ENCODE results near the gene CD48. TPM values are rescaled to one million over a fixed set of nuclear protein-coding genes. Genes with fewer than 3 reads are reported as not detected.

CD48 gene
- total RNA-seq, 1 experiment from 2014 or later, result not detected

GRCh38 chr1:160727316-160727640, 15.7 kb upstream of the CD48 start:
- BruUV-seq (replicated peaks), result no TSS peak
- Histone ChIP-seq H3K27me3 (replicated peaks; ENCODE audit: insufficient read depth, low read depth, low read length, poor library complexity) (no peaks in the 10 kb centered on the region), H3K4me3 (ENCODE audit: low read depth, low read length, poor library complexity, severe bottlenecking) (no peak overlapping the region), H3K36me3 (ENCODE audit: insufficient read depth, low read length, poor library complexity, severe bottlenecking) (no peaks in the 10 kb centered on the region), H3K27ac (ENCODE audit: low read depth, low read length, poor library complexity, severe bottlenecking) (no peak overlapping the region), H3K4me1 (ENCODE audit: insufficient read depth, low read length, poor library complexity, severe bottlenecking) (no peaks in the 10 kb centered on the region), H3K9me3 (ENCODE audit: low read depth, low read length, poor library complexity, severe bottlenecking) (no peaks in the 10 kb centered on the region)
- TF ChIP-seq EZH2 (IDR thresholded peaks at IDR 0.05; ENCODE audit: borderline replicate concordance, low read depth, low read length, poor library complexity, severe bottlenecking) (no peak), CTCF (conservative IDR thresholded peaks at IDR 0.05; ENCODE audit: low read depth, low read length) (no peak)
- ChIA-PET CTCF (interaction anchor here (1.2 to 1.5 kb wide), 4 partner anchors 50 to 263 kb away, joined by 3 to 14 read pairs (median 4); partner anchors contain the start of gene ITLN2), POLR2A (ENCODE audit: low non-redundant PET) (no interaction called here)
- DNase-seq (ENCODE audit: low spot score), result no peak
- intact Hi-C loops (cut with micrococcal nuclease; ENCODE audit: unreplicated experiment), result loop anchor here (5.0 to 10.0 kb wide), 5 partner anchors 100 to 415 kb away; partner anchors contain the start of genes ITLN2 and KLHDC9

- H3K9me3 ChIP-seq (ENCODE audit: low read depth, low read length, poor library complexity, severe bottlenecking), result no peaks in the 10 kb centered on the region
- H3K4me1 ChIP-seq (ENCODE audit: insufficient read depth, low read length, poor library complexity, severe bottlenecking), result no peaks in the 10 kb centered on the region
- H3K27ac ChIP-seq (ENCODE audit: low read depth, low read length, poor library complexity, severe bottlenecking), result no peak overlapping the region
- ChIA-PET CTCF (interaction anchor here (1.2 to 1.5 kb wide), 4 partner anchors 51 to 264 kb away, joined by 3 to 14 read pairs (median 4); partner anchors contain the start of gene ITLN2), POLR2A (ENCODE audit: low non-redundant PET) (no interaction called here)
- no TSS peak for BruUV-seq (replicated peaks)
- no peaks in the 10 kb centered on the region for H3K27me3 ChIP-seq (replicated peaks; ENCODE audit: insufficient read depth, low read depth, low read length, poor library complexity)
- H3K4me3 ChIP-seq (ENCODE audit: low read depth, low read length, poor library complexity, severe bottlenecking), result no peak overlapping the region
- TF ChIP-seq EZH2 (IDR thresholded peaks at IDR 0.05; ENCODE audit: borderline replicate concordance, low read depth, low read length, poor library complexity, severe bottlenecking) (no peak), CTCF (conservative IDR thresholded peaks at IDR 0.05; ENCODE audit: low read depth, low read length) (peak; percentile 92)
- peak; percentile 84 for DNase-seq (ENCODE audit: low spot score)
- H3K36me3 ChIP-seq (ENCODE audit: insufficient read depth, low read length, poor library complexity, severe bottlenecking), result no peaks in the 10 kb centered on the region
- intact Hi-C loops (cut with micrococcal nuclease; ENCODE audit: unreplicated experiment), result loop anchor here (5.0 to 10.0 kb wide), 5 partner anchors 101 to 416 kb away; partner anchors contain the start of genes ITLN2 and KLHDC9
Observed at GRCh38 chr1:160726498-160727315, 15.1 kb upstream of the CD48 start.

- no peak for TF ChIP-seq EZH2 (IDR thresholded peaks at IDR 0.05; ENCODE audit: borderline replicate concordance, low read depth, low read length, poor library complexity, severe bottlenecking)
- TF ChIP-seq CTCF (conservative IDR thresholded peaks at IDR 0.05; ENCODE audit: low read depth, low read length), result no peak
- no peaks in the 10 kb centered on the region for H3K9me3 ChIP-seq (ENCODE audit: low read depth, low read length, poor library complexity, severe bottlenecking)
- H3K36me3 ChIP-seq (ENCODE audit: insufficient read depth, low read length, poor library complexity, severe bottlenecking), result no peaks in the 10 kb centered on the region
- BruUV-seq (replicated peaks), result no TSS peak
- no peak for DNase-seq (ENCODE audit: low spot score)
- H3K4me3 ChIP-seq (ENCODE audit: low read depth, low read length, poor library complexity, severe bottlenecking), result no peak overlapping the region
- intact Hi-C loops (cut with micrococcal nuclease; ENCODE audit: unreplicated experiment), result loop anchor here (5.0 to 10.0 kb wide), 5 partner anchors 101 to 416 kb away; partner anchors contain the start of genes ITLN2 and KLHDC9
- no peak overlapping the region for H3K27ac ChIP-seq (ENCODE audit: low read depth, low read length, poor library complexity, severe bottlenecking)
- ChIA-PET CTCF (interaction anchor here (1.5 kb wide), 1 partner anchor 228 kb away, joined by 4 read pairs; the partner anchor contains the start of gene ITLN2), POLR2A (ENCODE audit: low non-redundant PET) (no interaction called here)
- no peaks in the 10 kb centered on the region for H3K4me1 ChIP-seq (ENCODE audit: insufficient read depth, low read length, poor library complexity, severe bottlenecking)
- no peaks in the 10 kb centered on the region for H3K27me3 ChIP-seq (replicated peaks; ENCODE audit: insufficient read depth, low read depth, low read length, poor library complexity)
Observed at GRCh38 chr1:160726114-160726497, 14.5 kb upstream of the CD48 start.
